Measurements from ENCODE around the gene CYB5RL. TPM values are rescaled to one million over a fixed set of nuclear protein-coding genes. Genes with fewer than 3 reads are reported as not detected.
"Not testable (repeated sequence)": the region's sequence is repeated elsewhere in the genome, so short reads cannot be mapped to it uniquely, and the experiment has no call there.

CYB5RL gene
- total RNA-seq, 6 experiments from 2014 or later = 4.5 to 6.1 (median 5.2) TPM

DNA sequence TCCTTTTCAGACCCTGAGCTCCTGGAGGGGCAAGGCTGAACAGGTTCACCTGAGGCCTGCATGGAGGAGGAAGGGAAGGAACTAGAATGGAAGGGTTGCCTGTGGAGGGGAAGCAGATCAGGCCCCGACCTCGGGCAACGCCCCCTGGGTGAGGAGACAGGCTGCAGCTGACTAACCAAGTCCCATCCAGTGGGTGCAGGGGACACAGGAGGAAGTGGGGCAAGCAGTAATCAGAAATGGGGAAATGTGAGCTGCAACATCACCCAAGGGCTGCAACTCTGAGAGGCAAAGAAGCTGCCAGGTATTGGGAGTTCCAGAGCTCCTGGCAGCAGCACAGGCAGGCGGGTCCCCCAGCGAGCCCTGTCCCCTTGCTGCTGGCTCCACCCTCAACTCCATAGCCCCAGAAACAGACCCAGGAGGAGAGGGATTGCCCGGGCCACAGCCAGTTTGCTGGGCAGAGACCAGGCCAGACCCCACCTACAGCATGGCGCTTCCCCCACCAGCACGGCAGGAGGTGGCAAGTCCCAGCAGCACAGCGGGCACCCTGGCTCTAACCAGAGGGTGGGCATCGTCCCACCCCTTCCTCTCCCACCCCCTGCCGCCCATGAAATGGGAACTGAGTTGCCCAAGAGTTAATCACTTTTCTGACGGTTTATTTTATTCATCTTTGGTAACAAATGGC is 38.7 kb upstream of the CYB5RL start:
- H3K4me1 Mint-ChIP-seq (ENCODE audit: low read depth) = no peaks in the 10 kb centered on the region
- no peak for DNase-seq
- TF ChIP-seq CTCF (IDR thresholded peaks at IDR 0.05) = no peak
- H3K27me3 Mint-ChIP-seq (ENCODE audit: insufficient read depth) = peaks cover 2% of the 10 kb centered on the region
- no peak overlapping the region for H3K27ac Mint-ChIP-seq
- no peak overlapping the region for H3K4me3 Mint-ChIP-seq
- no peaks in the 10 kb centered on the region for H3K9me3 Mint-ChIP-seq
- peaks cover 13% of the 10 kb centered on the region for H3K36me3 Mint-ChIP-seq (ENCODE audit: low read depth)

GRCh38 chr1:54237586-54237985 is 37.8 kb upstream of the CYB5RL start:
- H3K4me1 Mint-ChIP-seq (ENCODE audit: low read depth) = no peaks in the 10 kb centered on the region
- no peaks in the 10 kb centered on the region for H3K9me3 Mint-ChIP-seq

DNA sequence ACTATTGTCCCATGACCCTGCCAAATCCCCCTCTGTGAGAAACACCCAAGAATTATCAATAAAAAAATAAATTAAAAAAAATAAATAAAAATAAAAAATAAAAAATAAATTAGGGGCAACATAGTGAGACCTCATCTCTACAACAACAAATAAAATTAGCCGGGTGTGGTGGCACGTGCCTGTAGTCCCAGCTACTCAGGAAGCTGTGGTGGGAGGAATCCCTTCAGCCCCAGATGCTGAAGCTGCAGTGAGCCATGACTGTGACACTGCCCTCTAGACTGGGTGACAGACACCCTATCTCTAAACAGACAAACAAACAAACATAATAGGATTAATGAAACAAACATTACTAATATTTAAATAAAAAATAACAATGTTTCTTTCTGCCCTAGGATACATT is 34.5 kb upstream of the CYB5RL start:
- no peaks in the 10 kb centered on the region for H3K9me3 Mint-ChIP-seq
- no peak overlapping the region for H3K27ac Mint-ChIP-seq
- DNase-seq = no peak
- no peak overlapping the region for H3K4me3 Mint-ChIP-seq
- peaks cover 8% of the 10 kb centered on the region for H3K4me1 Mint-ChIP-seq (ENCODE audit: low read depth)
- no peaks in the 10 kb centered on the region for H3K27me3 Mint-ChIP-seq (ENCODE audit: insufficient read depth)
- H3K36me3 Mint-ChIP-seq (ENCODE audit: low read depth) = peaks cover 13% of the 10 kb centered on the region
- no peak for TF ChIP-seq CTCF (IDR thresholded peaks at IDR 0.05)

More at GRCh38 chr1:54237586-54237985, 37.8 kb upstream of the CYB5RL start:
- no peak for TF ChIP-seq CTCF (IDR thresholded peaks at IDR 0.05)
- Mint-ChIP-seq H3K4me3 (no peak overlapping the region), H3K27ac (no peak overlapping the region), H3K27me3 (ENCODE audit: insufficient read depth) (peaks cover 2% of the 10 kb centered on the region), H3K36me3 (ENCODE audit: low read depth) (peaks cover 13% of the 10 kb centered on the region)
- DNase-seq = no peak

DNA sequence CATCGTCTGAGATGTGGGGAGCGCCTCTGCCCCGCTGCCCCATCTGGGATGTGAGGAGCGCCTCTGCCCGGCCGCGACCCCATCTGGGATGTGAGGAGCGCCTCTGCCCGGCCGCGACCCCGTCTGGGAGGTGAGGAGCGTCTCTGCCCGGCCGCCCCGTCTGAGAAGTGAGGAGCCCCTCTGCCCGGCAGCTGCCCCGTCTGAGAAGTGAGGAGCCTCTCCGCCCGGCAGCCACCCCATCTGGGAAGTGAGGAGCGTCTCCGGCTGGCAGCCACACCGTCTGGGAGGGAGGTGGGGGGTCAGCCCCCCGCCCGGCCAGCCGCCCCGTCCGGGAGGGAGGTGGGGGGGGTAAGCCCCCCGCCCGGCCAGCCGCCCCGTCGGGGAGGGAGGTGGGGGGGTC is 33.4 kb upstream of the CYB5RL start:
- not testable (repeated sequence) for H3K9me3 Mint-ChIP-seq; H3K4me3 Mint-ChIP-seq; H3K27ac Mint-ChIP-seq; DNase-seq; H3K27me3 Mint-ChIP-seq (ENCODE audit: insufficient read depth)
- peaks cover 13% of the 10 kb centered on the region for H3K4me1 Mint-ChIP-seq (ENCODE audit: low read depth)
- H3K36me3 Mint-ChIP-seq (ENCODE audit: low read depth) = peaks cover 13% of the 10 kb centered on the region

- H3K4me1 Mint-ChIP-seq (ENCODE audit: low read depth) = peaks cover 24% of the 10 kb centered on the region
- TF ChIP-seq CTCF (IDR thresholded peaks at IDR 0.05) = no peak
- no peaks in the 10 kb centered on the region for H3K9me3 Mint-ChIP-seq
- no peak for DNase-seq
- H3K27me3 Mint-ChIP-seq (ENCODE audit: insufficient read depth) = peaks cover under 1% of the 10 kb centered on the region
- H3K27ac Mint-ChIP-seq = no peak overlapping the region
- H3K4me3 Mint-ChIP-seq = no peak overlapping the region
- H3K36me3 Mint-ChIP-seq (ENCODE audit: low read depth) = no peaks in the 10 kb centered on the region
Measured at GRCh38 chr1:54230507-54231339, 30.9 kb upstream of the CYB5RL start.

DNA sequence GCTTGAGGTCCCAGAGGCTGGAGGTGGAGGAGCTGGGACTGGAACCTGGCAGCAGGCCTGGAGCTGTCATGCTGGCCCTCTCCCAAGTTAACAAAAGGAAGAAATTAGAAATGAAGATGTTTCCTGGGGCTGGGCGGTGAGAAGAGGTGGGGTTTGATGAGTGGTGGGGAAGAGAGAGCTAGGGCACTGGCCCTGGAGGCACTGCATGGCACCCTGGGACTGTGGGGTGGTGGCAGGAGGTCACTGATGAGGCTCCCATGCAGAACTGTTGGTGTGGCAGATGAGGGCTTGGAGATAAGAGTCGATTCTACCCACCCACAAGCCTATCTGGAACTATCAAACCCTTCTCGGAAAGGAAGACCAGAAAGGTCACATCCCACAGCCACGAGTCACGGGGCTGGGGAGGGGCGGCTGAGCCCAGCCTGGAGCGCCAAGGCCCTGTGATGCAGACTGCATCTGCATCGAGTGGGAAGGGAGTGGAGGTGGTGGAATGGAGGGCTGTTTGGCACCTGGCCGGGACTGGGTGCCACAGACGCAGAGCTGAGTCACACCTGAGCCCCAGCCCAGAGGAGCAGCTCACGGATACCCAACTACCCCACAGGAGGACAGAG is 29.6 kb upstream of the CYB5RL start:
- peak overlapping the region; percentile 70 for H3K27ac Mint-ChIP-seq
- no peaks in the 10 kb centered on the region for H3K36me3 Mint-ChIP-seq (ENCODE audit: low read depth)
- H3K27me3 Mint-ChIP-seq (ENCODE audit: insufficient read depth) = peaks cover 3% of the 10 kb centered on the region
- DNase-seq = peak; percentile 28
- H3K4me3 Mint-ChIP-seq = no peak overlapping the region
- no peaks in the 10 kb centered on the region for H3K9me3 Mint-ChIP-seq
- no peak for TF ChIP-seq CTCF (IDR thresholded peaks at IDR 0.05)
- H3K4me1 Mint-ChIP-seq (ENCODE audit: low read depth) = peaks cover 24% of the 10 kb centered on the region

Measured in HFFc6 (cell line).